ENCODE measurements around the gene XAB2. TPM values are rescaled to one million over a fixed set of nuclear protein-coding genes. Genes with fewer than 3 reads are reported as not detected.

XAB2 gene
- total RNA-seq, 4 donors from 2014 or later: 22.5 to 37.0 (median 27.8) TPM

GRCh38 chr19:7643031-7643415 is 13.7 kb upstream of the XAB2 start:
- ATAC-seq (ENCODE audit: low FRiP score) (no peak), DNase-seq (ENCODE audit: low spot score) (no peak)
- no peak for TF ChIP-seq CTCF (IDR thresholded peaks at IDR 0.05)

GRCh38 chr19:7642295-7643030 is 13.1 kb upstream of the XAB2 start:
- DNase-seq (ENCODE audit: low spot score): no peak
- ATAC-seq (ENCODE audit: low FRiP score): no peak
- no peak for TF ChIP-seq CTCF (IDR thresholded peaks at IDR 0.05)

- DNase-seq (ENCODE audit: low spot score): no peak
- ATAC-seq (ENCODE audit: low FRiP score): no peak
- TF ChIP-seq CTCF (IDR thresholded peaks at IDR 0.05): no peak
These were observed 12.2 kb upstream of the XAB2 start for GRCh38 chr19:7641290-7642276.

GRCh38 chr19:7640803-7641202 is 11.5 kb upstream of the XAB2 start:
- ATAC-seq (ENCODE audit: low FRiP score) (no peak), DNase-seq (ENCODE audit: low spot score) (no peak)
- TF ChIP-seq CTCF (IDR thresholded peaks at IDR 0.05): no peak

- ATAC-seq (ENCODE audit: low FRiP score): no peak
- no peak for TF ChIP-seq CTCF (IDR thresholded peaks at IDR 0.05)
These were observed 10.6 kb upstream of the XAB2 start for GRCh38 chr19:7639863-7640348.

GRCh38 chr19:7638802-7639465 is 9.6 kb upstream of the XAB2 start:
- DNase-seq (ENCODE audit: low spot score): no peak
- TF ChIP-seq CTCF (IDR thresholded peaks at IDR 0.05): no peak
- ATAC-seq (ENCODE audit: low FRiP score): no peak

More at GRCh38 chr19:7639863-7640348, 10.6 kb upstream of the XAB2 start:
- no peak for DNase-seq (ENCODE audit: low spot score)

Data from omental fat pad (tissue), 4 donors.